Breast epithelium (tissue), 3 donors: ENCODE results near the gene ZNF213.

ENCODE experiments used
- POLR2A ChIP-seq: fragments of 450-650 bp; IDR thresholded peaks from one replicate; pipeline ENCODE4 v1.6.1; 2016; ENCODE audit warnings: antibody characterized with exemption, mild to moderate bottlenecking, moderate library complexity
- TF ChIP-seq, protein P1 (sequence below), 3 donors: fragments of 450-650 bp; IDR thresholded peaks; one replicate each; pipeline ENCODE4 v1.5.1; 2016 to 2017; ENCODE audit warnings: antibody characterized with exemption in 3 of 3, mild to moderate bottlenecking in 3 of 3, moderate library complexity in 3 of 3

- TF ChIP-seq, protein P1, sequence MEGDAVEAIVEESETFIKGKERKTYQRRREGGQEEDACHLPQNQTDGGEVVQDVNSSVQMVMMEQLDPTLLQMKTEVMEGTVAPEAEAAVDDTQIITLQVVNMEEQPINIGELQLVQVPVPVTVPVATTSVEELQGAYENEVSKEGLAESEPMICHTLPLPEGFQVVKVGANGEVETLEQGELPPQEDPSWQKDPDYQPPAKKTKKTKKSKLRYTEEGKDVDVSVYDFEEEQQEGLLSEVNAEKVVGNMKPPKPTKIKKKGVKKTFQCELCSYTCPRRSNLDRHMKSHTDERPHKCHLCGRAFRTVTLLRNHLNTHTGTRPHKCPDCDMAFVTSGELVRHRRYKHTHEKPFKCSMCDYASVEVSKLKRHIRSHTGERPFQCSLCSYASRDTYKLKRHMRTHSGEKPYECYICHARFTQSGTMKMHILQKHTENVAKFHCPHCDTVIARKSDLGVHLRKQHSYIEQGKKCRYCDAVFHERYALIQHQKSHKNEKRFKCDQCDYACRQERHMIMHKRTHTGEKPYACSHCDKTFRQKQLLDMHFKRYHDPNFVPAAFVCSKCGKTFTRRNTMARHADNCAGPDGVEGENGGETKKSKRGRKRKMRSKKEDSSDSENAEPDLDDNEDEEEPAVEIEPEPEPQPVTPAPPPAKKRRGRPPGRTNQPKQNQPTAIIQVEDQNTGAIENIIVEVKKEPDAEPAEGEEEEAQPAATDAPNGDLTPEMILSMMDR (IDR thresholded peaks at IDR 0.05) = no peak
- TF ChIP-seq POLR2A = no peak
Observed at GRCh38 chr16:3171855-3172593, 37.2 kb downstream of the ZNF213 start.
